Measurements from ENCODE around the gene EGR2.

GRCh38 chr10:62861507-62861906 lies 45.3 kb upstream of the EGR2 start:
- TF ChIP-seq EZH2 (IDR thresholded peaks at IDR 0.05; ENCODE audit: insufficient read depth, low read length) (no peak), CTCF (IDR thresholded peaks at IDR 0.05; ENCODE audit: insufficient read depth, low read depth, low read length) (no peak)
